Diencephalon (tissue), 1 donor: Measurements from ENCODE around the gene SLC29A4. TPM values are rescaled to one million over a fixed set of nuclear protein-coding genes. Genes with fewer than 3 reads are reported as not detected.

Experiments used
- total RNA-seq: library from RNA; depleted of rRNA; stranded (reverse); fragments of >200 nt; gene quantifications from one replicate; pipeline ENCODE4 v1.2.3, GENCODE V29; 2014

The SLC29A4 gene
- total RNA-seq, result 18.7 TPM

GRCh38 chr7:5282543-5283316 is at the start of gene SLC29A4:
Gene SLC29A4 (plus strand): TSS chr7:5282943. CDS start chr7:5287817, 4,874 bp downstream.

Other genes starting within 250 kb of the SLC29A4 start
- gene RBAK, start 237.1 kb upstream of the SLC29A4 start, total RNA-seq, result 16.1 TPM
- 45.9 TPM for gene WIPI2, start 92.7 kb upstream of the SLC29A4 start, total RNA-seq
- gene TNRC18, start 140.9 kb downstream of the SLC29A4 start, total RNA-seq, result 78.0 TPM
- gene FBXL18, start 230.9 kb downstream of the SLC29A4 start, total RNA-seq, result 9.7 TPM
- gene ACTB, start 247.7 kb downstream of the SLC29A4 start, total RNA-seq, result 1,879 TPM